A673 (cell line): ENCODE results near the gene ST13. TPM values are rescaled to one million over a fixed set of nuclear protein-coding genes. Genes with fewer than 3 reads are reported as not detected.
A peak's percentile ranks its signal among the peaks of the same experiment; 100 is the strongest.

Experiments
- BruUV-seq: library from RNA; stranded (reverse); fragments of 400-500 nt; replicated peaks from 2 replicates; lab custom pipeline; 2021; lab: Mats Ljungman, UMichigan
- CTCF ChIA-PET: fragments of 300-600 bp; sonication (Branson Sonifier 250); formaldehyde crosslinking; loops from one replicate; lab custom pipeline; 2022; ENCODE audit warnings: antibody characterized with exemption; lab: Charles Lee
- POLR2A ChIA-PET: fragments of 300-600 bp; sonication (Branson Sonifier 250); formaldehyde crosslinking; loops from one replicate; lab custom pipeline; 2022; ENCODE audit warnings: antibody characterized with exemption; ENCODE audit not compliant: low non-redundant PET; lab: Charles Lee
- DNase-seq: peaks from one replicate; pipeline ENCODE4 v3.0.0-alpha.2; 2015; ENCODE audit warnings: low spot score
- H3K27ac ChIP-seq: fragments of 200-600 bp; sonication (generic); 2 replicates; pipeline ENCODE4 v1.5.1; 2016; ENCODE audit warnings: mixed run types, low read depth, mild to moderate bottlenecking, mixed read lengths, antibody characterized with exemption, low read length; ENCODE audit not compliant: poor library complexity, severe bottlenecking
- H3K27me3 ChIP-seq: fragments of 200-600 bp; sonication (generic); replicated peaks from 2 replicates; pipeline ENCODE4 v1.6.1; 2017; ENCODE audit warnings: mixed run types, low read depth, mild to moderate bottlenecking, mixed read lengths, antibody characterized with exemption, low read length; ENCODE audit not compliant: insufficient read depth, poor library complexity
- H3K36me3 ChIP-seq: fragments of 200-600 bp; sonication (generic); 2 replicates; pipeline ENCODE4 v1.6.1; 2016; ENCODE audit warnings: mixed run types, mild to moderate bottlenecking, mixed read lengths, antibody characterized with exemption, low read length; ENCODE audit not compliant: insufficient read depth, poor library complexity, severe bottlenecking
- H3K4me1 ChIP-seq: fragments of 200-600 bp; sonication (generic); 2 replicates; pipeline ENCODE4 v1.6.1; 2017; ENCODE audit warnings: mixed run types, mild to moderate bottlenecking, mixed read lengths, antibody characterized with exemption, low read length; ENCODE audit not compliant: insufficient read depth, poor library complexity, severe bottlenecking
- H3K4me3 ChIP-seq: fragments of 200-600 bp; sonication (generic); 2 replicates; pipeline ENCODE4 v1.5.1; 2016; ENCODE audit warnings: low read depth, mixed run types, mild to moderate bottlenecking, mixed read lengths, low read length; ENCODE audit not compliant: poor library complexity, severe bottlenecking
- H3K9me3 ChIP-seq: fragments of 200-600 bp; sonication (generic); 2 replicates; pipeline ENCODE4 v1.6.1; 2016; ENCODE audit warnings: mixed run types, low read depth, mild to moderate bottlenecking, mixed read lengths, antibody characterized with exemption, low read length; ENCODE audit not compliant: poor library complexity, severe bottlenecking
- CTCF ChIP-seq: fragments of 300-800, 200-600 bp; sonication (generic); conservative IDR thresholded peaks from 2 replicates; pipeline ENCODE4 v1.5.1; 2017; ENCODE audit warnings: low read depth, mild to moderate bottlenecking, antibody characterized with exemption, low read length, moderate library complexity, mixed read lengths
- EZH2 ChIP-seq: fragments of 200-600 bp; sonication (generic); IDR thresholded peaks from 2 replicates; pipeline ENCODE4 v1.6.1; 2017; ENCODE audit warnings: borderline replicate concordance, low read depth, mild to moderate bottlenecking, mixed read lengths, antibody characterized with exemption, low read length; ENCODE audit not compliant: poor library complexity, severe bottlenecking
- intact Hi-C: fragments of 100-400 bp; cut with micrococcal nuclease; formaldehyde crosslinking; loops from one replicate; pipeline ENCODE4 v1.10.0; 2022; ENCODE audit not compliant: unreplicated experiment
- total RNA-seq: library from RNA; stranded (reverse); gene quantifications from 2 replicates; pipeline ENCODE4 v1.2.3, GENCODE V29; 2021

Gene ST13
- total RNA-seq, 1 experiment from 2014 or later: 337 TPM

- Histone ChIP-seq H3K4me1 (peaks cover 15% of the 10 kb centered on the region), H3K27ac (peak within 1 kb of the TSS; percentile 87), H3K9me3 (no peaks in the 10 kb centered on the region), H3K36me3 (peaks cover 14% of the 10 kb centered on the region), H3K4me3 (peak within 1 kb of the TSS; percentile 85), H3K27me3 (no peaks in the 10 kb centered on the region)
- TF ChIP-seq CTCF (peak; percentile 43), EZH2 (no peak)
- peak; percentile 94 for DNase-seq
- ChIA-PET CTCF (interaction anchor here (0.6 to 1.8 kb wide), 2 partner anchors 58 to 136 kb away, joined by 3 to 5 read pairs; no protein-coding TSS in a partner anchor), POLR2A (no interaction called here)
- intact Hi-C loops: loop anchor here (1.0 kb wide), 2 partner anchors 37 to 136 kb away; partner anchors contain the start of gene ST13
- BruUV-seq: no TSS peak
Measured at GRCh38 chr22:40818747-40819598, 37.5 kb downstream of the ST13 start, which contains the start of gene SLC25A17. Gene SLC25A17, minus strand, starts transcription at chr22:40819346. Its CDS starts 98 bp downstream, at chr22:40819248.

DNA sequence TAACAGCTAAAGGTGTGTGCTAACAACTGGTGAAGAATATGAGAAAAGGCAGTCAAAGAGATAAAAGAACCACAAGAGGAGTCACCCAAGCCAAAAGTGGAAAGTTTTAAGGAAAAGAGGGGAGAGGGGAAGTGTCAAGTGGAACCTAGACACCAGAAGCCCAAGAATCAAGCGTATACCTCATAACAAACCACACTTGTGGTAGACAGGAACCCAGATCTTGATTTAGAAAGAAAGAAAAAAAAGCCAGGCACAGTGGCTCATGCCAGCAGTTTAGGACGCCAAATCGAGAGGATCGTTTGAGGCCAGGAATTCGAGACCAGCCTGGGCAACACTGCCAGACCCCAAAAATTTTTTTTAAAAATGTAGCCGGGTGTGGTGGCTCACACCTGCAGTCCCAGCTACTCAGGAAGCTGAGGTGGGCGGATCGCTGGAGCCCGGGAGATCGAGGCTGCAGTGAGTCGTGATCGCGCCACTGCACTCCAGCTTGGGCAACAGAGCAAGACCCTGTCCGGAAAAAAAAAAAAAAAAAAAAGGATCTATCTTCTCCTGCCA is 38.2 kb downstream of the ST13 start:
- Histone ChIP-seq H3K4me3 (peak overlapping the region; percentile 85), H3K9me3 (no peaks in the 10 kb centered on the region), H3K4me1 (peaks cover 15% of the 10 kb centered on the region), H3K27ac (peak overlapping the region; percentile 87), H3K27me3 (no peaks in the 10 kb centered on the region), H3K36me3 (peaks cover 7% of the 10 kb centered on the region)
- no peak for DNase-seq
- CTCF ChIA-PET: interaction anchor here (0.6 to 1.8 kb wide), 2 partner anchors 59 to 135 kb away, joined by 3 to 5 read pairs; no protein-coding TSS in a partner anchor
- BruUV-seq: TSS peak; percentile 47
- POLR2A ChIA-PET: interaction anchor here (0.6 kb wide), 1 partner anchor 20 kb away, joined by 3 read pairs; no protein-coding TSS in a partner anchor
- intact Hi-C loops: no loop called here
- no peak for TF ChIP-seq EZH2
- TF ChIP-seq CTCF: no peak

GRCh38 chr22:40817737-40818136 is 38.7 kb downstream of the ST13 start:
- Histone ChIP-seq H3K36me3 (peaks cover 1% of the 10 kb centered on the region), H3K4me3 (peak overlapping the region; percentile 85), H3K27ac (no peak overlapping the region), H3K4me1 (peaks cover 15% of the 10 kb centered on the region), H3K9me3 (no peaks in the 10 kb centered on the region), H3K27me3 (no peaks in the 10 kb centered on the region)
- no peak for TF ChIP-seq CTCF
- no peak for TF ChIP-seq EZH2
- ChIA-PET CTCF (no interaction called here), POLR2A (interaction anchor here (0.6 kb wide), 1 partner anchor 20 kb away, joined by 3 read pairs; no protein-coding TSS in a partner anchor)
- intact Hi-C loops: no loop called here
- BruUV-seq: no TSS peak
- DNase-seq: no peak
